ENCODE results near the gene BCL7B. TPM values are rescaled to one million over a fixed set of nuclear protein-coding genes. Genes with fewer than 3 reads are reported as not detected.

Gene BCL7B
- total and polyA plus RNA-seq, 10 of the 15 experiments (the other 5 are each of a cell fraction or from before 2014, with no cell fraction given): 10.9 to 61.8 (median 50.2) TPM

DNA sequence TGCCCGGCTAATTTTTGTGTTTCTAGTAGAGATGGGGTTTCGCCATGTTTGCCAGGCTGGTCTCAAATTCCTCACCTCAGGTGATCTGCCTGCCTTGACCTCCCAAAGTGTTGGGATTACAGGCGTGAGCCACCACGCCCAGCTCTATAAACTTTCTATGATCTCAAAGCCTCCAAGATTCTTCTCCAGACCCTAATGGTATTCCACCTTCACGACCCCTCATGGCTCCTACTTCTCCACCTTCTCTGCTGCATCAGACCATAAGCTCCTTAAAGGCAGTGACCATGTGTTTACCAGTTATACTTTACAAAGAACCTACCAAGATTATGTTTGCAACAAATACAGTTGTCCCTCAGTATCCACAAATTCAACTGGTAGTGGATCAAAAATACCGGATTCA lies 25.3 kb downstream of the BCL7B start:
- H2AFZ ChIP-seq (ENCODE audit: control insufficient read depth, low read depth, low read length): no peak overlapping the region
- H3K4me3 ChIP-seq: no peak overlapping the region
- ChIA-PET RAD21 (ENCODE audit: unreplicated experiment) (no interaction called here), CTCF (no interaction called here), POLR2A (no interaction called here), SMC1A (ENCODE audit: uncharacterized antibody, unreplicated experiment) (interaction anchor here (1.3 kb wide), 1 partner anchor 12 kb away, joined by 3 read pairs; no protein-coding TSS in a partner anchor)
- ATAC-seq (no peak), FAIRE-seq (no peak), DNase-seq (ENCODE audit: low read depth, low spot score) (no peak)
- no TSS peak for BruUV-seq (replicated peaks)
- peaks cover 1% of the 10 kb centered on the region; the same call in 1 of the 2 replicates for H3K4me1 ChIP-seq (ENCODE audit: control insufficient read depth, insufficient read depth, low read length)
- no peaks in the 10 kb centered on the region for H3K79me2 ChIP-seq (ENCODE audit: control insufficient read depth, insufficient read depth, low read length)
- H3K9me3 ChIP-seq (replicated peaks; ENCODE audit: control insufficient read depth, insufficient read depth, low read length): no peaks in the 10 kb centered on the region
- no peaks in the 10 kb centered on the region for H3K27me3 ChIP-seq (replicated peaks in 1 of 2; ENCODE audit: control insufficient read depth in 2 of 2, insufficient read depth in 2 of 2, low read length in 1 of 2)
- intact Hi-C loops (cut with micrococcal nuclease; ENCODE audit: unreplicated experiment): no loop called here
- in situ Hi-C loops (cut with MboI): no loop called here
- WGBS (ENCODE audit: insufficient coverage, insufficient replicate concordance, low lambda C conversion rate, missing lambda C conversion rate): 86% methylated on average over 6 of the region's 6 CpGs
- H4K20me1 ChIP-seq (ENCODE audit: control insufficient read depth, insufficient read depth): no peaks in the 10 kb centered on the region
- H3K9ac ChIP-seq (ENCODE audit: control insufficient read depth, insufficient read depth, low read length): no peak overlapping the region
- H3K36me3 ChIP-seq (ENCODE audit: control insufficient read depth in 2 of 2, insufficient read depth in 2 of 2, low read length in 1 of 2): peaks cover 9 to 13% of the 10 kb centered on the region in 2 experiments
- H3K27ac ChIP-seq (ENCODE audit: control insufficient read depth, insufficient read depth): no peak overlapping the region
- no peak overlapping the region for H3K4me2 ChIP-seq (ENCODE audit: control insufficient read depth, insufficient read depth)
- TF ChIP-seq, protein P1, sequence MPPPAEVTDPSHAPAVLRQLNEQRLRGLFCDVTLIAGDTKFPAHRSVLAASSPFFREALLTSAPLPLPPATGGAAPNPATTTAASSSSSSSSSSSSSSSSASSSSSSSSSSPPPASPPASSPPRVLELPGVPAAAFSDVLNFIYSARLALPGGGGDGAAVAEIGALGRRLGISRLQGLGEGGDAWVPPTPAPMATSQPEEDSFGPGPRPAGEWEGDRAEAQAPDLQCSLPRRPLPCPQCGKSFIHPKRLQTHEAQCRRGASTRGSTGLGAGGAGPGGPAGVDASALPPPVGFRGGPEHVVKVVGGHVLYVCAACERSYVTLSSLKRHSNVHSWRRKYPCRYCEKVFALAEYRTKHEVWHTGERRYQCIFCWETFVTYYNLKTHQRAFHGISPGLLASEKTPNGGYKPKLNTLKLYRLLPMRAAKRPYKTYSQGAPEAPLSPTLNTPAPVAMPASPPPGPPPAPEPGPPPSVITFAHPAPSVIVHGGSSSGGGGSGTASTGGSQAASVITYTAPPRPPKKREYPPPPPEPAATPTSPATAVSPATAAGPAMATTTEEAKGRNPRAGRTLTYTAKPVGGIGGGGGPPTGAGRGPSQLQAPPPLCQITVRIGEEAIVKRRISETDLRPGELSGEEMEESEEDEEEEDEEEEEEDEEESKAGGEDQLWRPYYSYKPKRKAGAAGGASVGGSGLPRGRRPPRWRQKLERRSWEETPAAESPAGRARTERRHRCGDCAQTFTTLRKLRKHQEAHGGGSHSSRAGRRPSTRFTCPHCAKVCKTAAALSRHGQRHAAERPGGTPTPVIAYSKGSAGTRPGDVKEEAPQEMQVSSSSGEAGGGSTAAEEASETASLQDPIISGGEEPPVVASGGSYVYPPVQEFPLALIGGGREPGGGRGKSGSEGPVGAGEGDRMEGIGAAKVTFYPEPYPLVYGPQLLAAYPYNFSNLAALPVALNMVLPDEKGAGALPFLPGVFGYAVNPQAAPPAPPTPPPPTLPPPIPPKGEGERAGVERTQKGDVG (CRISPR knock-in tag; IDR thresholded peaks at IDR 0.05): no peak
- TF ChIP-seq KAT2A (conservative IDR thresholded peaks at IDR 0.05; ENCODE audit: control insufficient read depth, low read depth, low read length): no peak
- no peak for TF ChIP-seq MTA3 (IDR thresholded peaks at IDR 0.05; ENCODE audit: borderline replicate concordance, low read length)
- no peak for TF ChIP-seq CHD2 (IDR thresholded peaks at IDR 0.05; ENCODE audit: borderline replicate concordance, low read depth, low read length)
- no peak for TF ChIP-seq MYC (IDR thresholded peaks at IDR 0.05; ENCODE audit: insufficient read depth, insufficient read length, insufficient replicate concordance, low read length, severe bottlenecking)
- TF ChIP-seq RCOR1 (conservative IDR thresholded peaks at IDR 0.05; ENCODE audit: low read depth, low read length): no peak
- no peak for TF ChIP-seq NFYA (IDR thresholded peaks at IDR 0.05; ENCODE audit: borderline replicate concordance, low read depth, low read length)
- TF ChIP-seq CREM (IDR thresholded peaks at IDR 0.05; ENCODE audit: low read depth): no peak
- no peak for TF ChIP-seq BCL11A (IDR thresholded peaks at IDR 0.05; ENCODE audit: low read depth, low read length)
- TF ChIP-seq, protein P2, sequence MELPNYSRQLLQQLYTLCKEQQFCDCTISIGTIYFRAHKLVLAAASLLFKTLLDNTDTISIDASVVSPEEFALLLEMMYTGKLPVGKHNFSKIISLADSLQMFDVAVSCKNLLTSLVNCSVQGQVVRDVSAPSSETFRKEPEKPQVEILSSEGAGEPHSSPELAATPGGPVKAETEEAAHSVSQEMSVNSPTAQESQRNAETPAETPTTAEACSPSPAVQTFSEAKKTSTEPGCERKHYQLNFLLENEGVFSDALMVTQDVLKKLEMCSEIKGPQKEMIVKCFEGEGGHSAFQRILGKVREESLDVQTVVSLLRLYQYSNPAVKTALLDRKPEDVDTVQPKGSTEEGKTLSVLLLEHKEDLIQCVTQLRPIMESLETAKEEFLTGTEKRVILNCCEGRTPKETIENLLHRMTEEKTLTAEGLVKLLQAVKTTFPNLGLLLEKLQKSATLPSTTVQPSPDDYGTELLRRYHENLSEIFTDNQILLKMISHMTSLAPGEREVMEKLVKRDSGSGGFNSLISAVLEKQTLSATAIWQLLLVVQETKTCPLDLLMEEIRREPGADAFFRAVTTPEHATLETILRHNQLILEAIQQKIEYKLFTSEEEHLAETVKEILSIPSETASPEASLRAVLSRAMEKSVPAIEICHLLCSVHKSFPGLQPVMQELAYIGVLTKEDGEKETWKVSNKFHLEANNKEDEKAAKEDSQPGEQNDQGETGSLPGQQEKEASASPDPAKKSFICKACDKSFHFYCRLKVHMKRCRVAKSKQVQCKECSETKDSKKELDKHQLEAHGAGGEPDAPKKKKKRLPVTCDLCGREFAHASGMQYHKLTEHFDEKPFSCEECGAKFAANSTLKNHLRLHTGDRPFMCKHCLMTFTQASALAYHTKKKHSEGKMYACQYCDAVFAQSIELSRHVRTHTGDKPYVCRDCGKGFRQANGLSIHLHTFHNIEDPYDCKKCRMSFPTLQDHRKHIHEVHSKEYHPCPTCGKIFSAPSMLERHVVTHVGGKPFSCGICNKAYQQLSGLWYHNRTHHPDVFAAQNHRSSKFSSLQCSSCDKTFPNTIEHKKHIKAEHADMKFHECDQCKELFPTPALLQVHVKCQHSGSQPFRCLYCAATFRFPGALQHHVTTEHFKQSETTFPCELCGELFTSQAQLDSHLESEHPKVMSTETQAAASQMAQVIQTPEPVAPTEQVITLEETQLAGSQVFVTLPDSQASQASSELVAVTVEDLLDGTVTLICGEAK (IDR thresholded peaks at IDR 0.05; ENCODE audit: borderline replicate concordance): no peak
- no peak for TF ChIP-seq ZZZ3 (IDR thresholded peaks at IDR 0.05; ENCODE audit: control insufficient read depth, insufficient read length, low read depth)
- TF ChIP-seq SMAD1 (IDR thresholded peaks at IDR 0.05; ENCODE audit: low read depth, partially characterized antibody): no peak
- no peak for TF ChIP-seq IKZF2 (IDR thresholded peaks at IDR 0.05)
- TF ChIP-seq MTA2 (IDR thresholded peaks at IDR 0.05; ENCODE audit: low read depth): no peak
- no peak for TF ChIP-seq SUPT20H (IDR thresholded peaks at IDR 0.05; ENCODE audit: borderline replicate concordance, control insufficient read depth, low read depth, low read length)
- TF ChIP-seq, protein P3, sequence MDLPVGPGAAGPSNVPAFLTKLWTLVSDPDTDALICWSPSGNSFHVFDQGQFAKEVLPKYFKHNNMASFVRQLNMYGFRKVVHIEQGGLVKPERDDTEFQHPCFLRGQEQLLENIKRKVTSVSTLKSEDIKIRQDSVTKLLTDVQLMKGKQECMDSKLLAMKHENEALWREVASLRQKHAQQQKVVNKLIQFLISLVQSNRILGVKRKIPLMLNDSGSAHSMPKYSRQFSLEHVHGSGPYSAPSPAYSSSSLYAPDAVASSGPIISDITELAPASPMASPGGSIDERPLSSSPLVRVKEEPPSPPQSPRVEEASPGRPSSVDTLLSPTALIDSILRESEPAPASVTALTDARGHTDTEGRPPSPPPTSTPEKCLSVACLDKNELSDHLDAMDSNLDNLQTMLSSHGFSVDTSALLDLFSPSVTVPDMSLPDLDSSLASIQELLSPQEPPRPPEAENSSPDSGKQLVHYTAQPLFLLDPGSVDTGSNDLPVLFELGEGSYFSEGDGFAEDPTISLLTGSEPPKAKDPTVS (IDR thresholded peaks at IDR 0.05; ENCODE audit: low read depth, low read length): no peak
- TF ChIP-seq TAF1 (IDR thresholded peaks at IDR 0.05; ENCODE audit: borderline replicate concordance, low read depth, low read length): no peak
